Suprapubic skin (tissue), 3 donors: Measurements from ENCODE around the gene PLXNB1.

Experiments
- EP300 ChIP-seq: sonication (generic); formaldehyde crosslinking; IDR thresholded peaks from one replicate; pipeline ENCODE4 v1.6.1; 2017; ENCODE audit warnings: antibody characterized with exemption
- TF ChIP-seq, protein P1 (sequence below), 2 donors: fragments of 200-600 bp in 1 of 2; fragments of 450-650 bp in 1 of 2; sonication (generic) in 1 of 2; IDR thresholded peaks; one replicate each; pipeline ENCODE4 v1.5.1; 2016 to 2019; ENCODE audit warnings: antibody characterized with exemption in 2 of 2, mild to moderate bottlenecking in 1 of 2, moderate library complexity in 1 of 2

- TF ChIP-seq EP300 = no peak
- TF ChIP-seq, protein P1, sequence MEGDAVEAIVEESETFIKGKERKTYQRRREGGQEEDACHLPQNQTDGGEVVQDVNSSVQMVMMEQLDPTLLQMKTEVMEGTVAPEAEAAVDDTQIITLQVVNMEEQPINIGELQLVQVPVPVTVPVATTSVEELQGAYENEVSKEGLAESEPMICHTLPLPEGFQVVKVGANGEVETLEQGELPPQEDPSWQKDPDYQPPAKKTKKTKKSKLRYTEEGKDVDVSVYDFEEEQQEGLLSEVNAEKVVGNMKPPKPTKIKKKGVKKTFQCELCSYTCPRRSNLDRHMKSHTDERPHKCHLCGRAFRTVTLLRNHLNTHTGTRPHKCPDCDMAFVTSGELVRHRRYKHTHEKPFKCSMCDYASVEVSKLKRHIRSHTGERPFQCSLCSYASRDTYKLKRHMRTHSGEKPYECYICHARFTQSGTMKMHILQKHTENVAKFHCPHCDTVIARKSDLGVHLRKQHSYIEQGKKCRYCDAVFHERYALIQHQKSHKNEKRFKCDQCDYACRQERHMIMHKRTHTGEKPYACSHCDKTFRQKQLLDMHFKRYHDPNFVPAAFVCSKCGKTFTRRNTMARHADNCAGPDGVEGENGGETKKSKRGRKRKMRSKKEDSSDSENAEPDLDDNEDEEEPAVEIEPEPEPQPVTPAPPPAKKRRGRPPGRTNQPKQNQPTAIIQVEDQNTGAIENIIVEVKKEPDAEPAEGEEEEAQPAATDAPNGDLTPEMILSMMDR (IDR thresholded peaks at IDR 0.05) = no peak
Observed at GRCh38 chr3:48427630-48427962, 2.3 kb downstream of the PLXNB1 start.
